Testis (tissue), 3 donors: ENCODE measurements around the gene SPTLC3. TPM values are rescaled to one million over a fixed set of nuclear protein-coding genes. Genes with fewer than 3 reads are reported as not detected.

Experiments used
- DNase-seq: peaks from one replicate; pipeline ENCODE4 v3.0.0-alpha.2; 2019
- H3K27ac ChIP-seq, 2 donors: fragments of 200-600 bp; sonication (generic); one replicate each; pipeline ENCODE4 v1.5.1; 2019
- H3K27me3 ChIP-seq: fragments of 200-600 bp; sonication (generic); one replicate; pipeline ENCODE4 v1.5.1; 2019
- H3K36me3 ChIP-seq: fragments of 200-600 bp; sonication (generic); one replicate; pipeline ENCODE4 v1.5.1; 2017; ENCODE audit warnings: low read depth; ENCODE audit errors: missing control alignments
- H3K4me1 ChIP-seq: fragments of 200-600 bp; sonication (generic); one replicate; pipeline ENCODE4 v1.5.1; 2019
- H3K4me3 ChIP-seq, 2 donors: fragments of 200-600 bp; sonication (generic); one replicate each; pipeline ENCODE4 v1.5.1; 2017 to 2019
- H3K9me3 ChIP-seq: fragments of 200-600 bp; sonication (generic); one replicate; pipeline ENCODE4 v1.5.1; 2017
- CTCF ChIP-seq, 3 experiments: fragments of 450-650 bp in 2 of 3; fragments of 200-600 bp in 1 of 3; sonication (generic) in 1 of 3; IDR thresholded peaks; one replicate each; pipeline ENCODE4 v1.5.1; 2016 to 2019; ENCODE audit warnings: antibody characterized with exemption in 3 of 3, mild to moderate bottlenecking in 2 of 3, moderate library complexity in 1 of 3
- POLR2A ChIP-seq: fragments of 450-650 bp; IDR thresholded peaks from one replicate; pipeline ENCODE4 v1.6.1; 2017; ENCODE audit warnings: antibody characterized with exemption, mild to moderate bottlenecking, moderate library complexity
- WGBS, 2 donors: methylation state at CpG; one replicate each; pipeline ENCODE4 v1.1.5; 2018; 5-methylcytosine and 5-hydroxymethylcytosine counted together
- intact Hi-C: fragments of 100-400 bp; cut with DNase I; formaldehyde crosslinking; loops from one replicate; pipeline ENCODE4 v1.15.1; 2023; ENCODE audit warnings: low total_unique reads
- polyA plus RNA-seq: library from polyadenylated mRNA; stranded (reverse); fragments of 350-450 nt; fragmentation: Illumina TruSeq; extraction: RNeasy Lipid Tissue Mini Kit (QIAGEN cat#74804); gene quantifications from one replicate; pipeline ENCODE4 v1.2.3, GENCODE V29; 2014; ENCODE audit warnings: low read depth, low replicate concordance; ENCODE audit not compliant: insufficient read depth
- total RNA-seq, 2 donors: library from RNA; depleted of rRNA; stranded (reverse); fragments of >200 nt; gene quantifications; one replicate each; pipeline ENCODE4 v1.2.3, GENCODE V29; 2016

SPTLC3 gene
- total and polyA plus RNA-seq, 3 donors from 2014 or later, result 9.8 to 22.6 (median 11.3) TPM

GRCh38 chr20:12997128-12997655 lies 11.6 kb upstream of the SPTLC3 start:
- no peaks in the 10 kb centered on the region for H3K27me3 ChIP-seq
- H3K27ac ChIP-seq, result no peak overlapping the region
- DNase-seq, result no peak
- H3K4me1 ChIP-seq, result no peaks in the 10 kb centered on the region
- intact Hi-C loops, result no loop called here
- 62 to 64% methylated on average over 2 of the region's 2 CpGs for WGBS, 2 donors
- no peaks in the 10 kb centered on the region for H3K36me3 ChIP-seq
- H3K4me3 ChIP-seq, result no peak overlapping the region
- no peak for TF ChIP-seq CTCF (IDR thresholded peaks at IDR 0.05)
- TF ChIP-seq POLR2A, result no peak
- H3K9me3 ChIP-seq, result no peaks in the 10 kb centered on the region

GRCh38 chr20:12998046-12998445 lies 10.7 kb upstream of the SPTLC3 start:
- no peak for DNase-seq
- Histone ChIP-seq H3K27me3 (no peaks in the 10 kb centered on the region), H3K36me3 (no peaks in the 10 kb centered on the region), H3K4me1 (no peaks in the 10 kb centered on the region), H3K9me3 (no peaks in the 10 kb centered on the region), H3K27ac (no peak overlapping the region), H3K4me3 (no peak overlapping the region)
- intact Hi-C loops, result no loop called here
- TF ChIP-seq POLR2A (no peak), CTCF (IDR thresholded peaks at IDR 0.05) (no peak)
- 95 to 97% methylated on average over 3 of the region's 3 CpGs for WGBS, 2 donors

- no peaks in the 10 kb centered on the region for H3K4me1 ChIP-seq
- no peak overlapping the region for H3K4me3 ChIP-seq
- H3K36me3 ChIP-seq, result no peaks in the 10 kb centered on the region
- H3K27ac ChIP-seq, result no peak overlapping the region
- no peaks in the 10 kb centered on the region for H3K9me3 ChIP-seq
- intact Hi-C loops, result no loop called here
- no peaks in the 10 kb centered on the region for H3K27me3 ChIP-seq
- no peak for DNase-seq
- WGBS, 2 donors, result 82 to 86% methylated on average over 3 of the region's 3 CpGs
- TF ChIP-seq POLR2A (no peak), CTCF (IDR thresholded peaks at IDR 0.05) (no peak)
Observed at GRCh38 chr20:12999201-12999600, 9.6 kb upstream of the SPTLC3 start.

- intact Hi-C loops, result no loop called here
- 57 to 74% methylated on average over 5 of the region's 5 CpGs for WGBS, 2 donors
- no peak for TF ChIP-seq POLR2A
- TF ChIP-seq CTCF (IDR thresholded peaks at IDR 0.05), result no peak
Observed at GRCh38 chr20:13002251-13002650, 6.5 kb upstream of the SPTLC3 start.

GRCh38 chr20:13006825-13007224 lies 1.9 kb upstream of the SPTLC3 start:
- intact Hi-C loops, result no loop called here

More at GRCh38 chr20:13002251-13002650, 6.5 kb upstream of the SPTLC3 start:
- Histone ChIP-seq H3K27me3 (no peaks in the 10 kb centered on the region), H3K4me1 (no peaks in the 10 kb centered on the region), H3K27ac (no peak overlapping the region), H3K9me3 (no peaks in the 10 kb centered on the region), H3K4me3 (no peak overlapping the region), H3K36me3 (no peaks in the 10 kb centered on the region)
- DNase-seq, result no peak

More at GRCh38 chr20:13006825-13007224, 1.9 kb upstream of the SPTLC3 start:
- H3K27ac ChIP-seq, result no peak overlapping the region
- no peaks in the 10 kb centered on the region for H3K9me3 ChIP-seq
- peaks cover 6% of the 10 kb centered on the region for H3K4me1 ChIP-seq
- no peaks in the 10 kb centered on the region for H3K36me3 ChIP-seq
- TF ChIP-seq POLR2A (no peak), CTCF (IDR thresholded peaks at IDR 0.05) (no peak)
- no peaks in the 10 kb centered on the region for H3K27me3 ChIP-seq
- 64 to 75% methylated on average over 3 of the region's 3 CpGs for WGBS, 2 donors
- H3K4me3 ChIP-seq, result no peak overlapping the region
- no peak for DNase-seq
